Aorta (tissue), 5 donors: ENCODE data around the gene ANKRD11. TPM values are rescaled to one million over a fixed set of nuclear protein-coding genes. Genes with fewer than 3 reads are reported as not detected.

Source experiments
- ATAC-seq: fragments of 200-7000 bp; cut with Tn5 transposase; one replicate; pipeline ENCODE4 v1.9.1; 2022; ENCODE audit warnings: moderate library complexity; ENCODE audit not compliant: low FRiP score
- DNase-seq, 2 donors: peaks; one replicate each; pipeline ENCODE4 v3.0.0-alpha.2; 2020
- H3K27ac ChIP-seq, 2 donors: one replicate each; pipeline ENCODE4 v1.5.1; 2013; ENCODE audit warnings: low read length in 2 of 2, mild to moderate bottlenecking in 2 of 2, moderate library complexity in 2 of 2, control low read depth in 1 of 2, inconsistent platforms in 1 of 2, low read depth in 1 of 2
- H3K27me3 ChIP-seq, 2 donors: one replicate each; pipeline ENCODE4 v1.6.1; 2013; ENCODE audit warnings: control low read depth in 1 of 2, low read length in 1 of 2, mild to moderate bottlenecking in 1 of 2, moderate library complexity in 1 of 2; ENCODE audit not compliant: insufficient read depth in 2 of 2, control insufficient read depth in 1 of 2
- H3K36me3 ChIP-seq, 2 donors: one replicate each; pipeline ENCODE4 v1.6.1; 2013; ENCODE audit warnings: control low read depth in 1 of 2, low read length in 1 of 2, mild to moderate bottlenecking in 1 of 2; ENCODE audit not compliant: insufficient read depth in 2 of 2, control insufficient read depth in 1 of 2
- H3K4me1 ChIP-seq, 2 donors: one replicate each; pipeline ENCODE4 v1.6.1; 2013; ENCODE audit warnings: low read length in 2 of 2, control low read depth in 1 of 2, mild to moderate bottlenecking in 1 of 2, moderate library complexity in 1 of 2; ENCODE audit not compliant: insufficient read depth in 2 of 2, control insufficient read depth in 1 of 2
- H3K4me3 ChIP-seq, 2 donors: one replicate each; pipeline ENCODE4 v1.5.1; 2013; ENCODE audit warnings: low read length in 2 of 2, control low read depth in 1 of 2, mild to moderate bottlenecking in 1 of 2
- H3K9me3 ChIP-seq: one replicate; pipeline ENCODE4 v1.6.1; 2013; ENCODE audit warnings: mild to moderate bottlenecking, low read length; ENCODE audit not compliant: control insufficient read depth
- WGBS, 2 donors: extraction: QIAGEN DNeasy Blood & Tissue Kit; methylation state at CpG; one replicate each; pipeline ENCODE4 v1.1.7; 2013; 5-methylcytosine and 5-hydroxymethylcytosine counted together
- intact Hi-C, 2 donors: fragments of 100-400 bp; cut with DNase I; formaldehyde crosslinking; loops; one replicate each; pipeline versions ENCODE4 v1.14.2 to v1.15.0; 2022
- polyA plus RNA-seq, 2 donors: library from polyadenylated mRNA; stranded (reverse); fragments of 200-250 nt; gene quantifications; one replicate each; pipeline ENCODE4 v1.2.3, GENCODE V29; 2013
- total RNA-seq, 2 donors: library from RNA; stranded (reverse); fragmentation: NEBNext Ultra II Directional; extraction: Animal tissue kit (Norgen Biotek cat#: 25700); gene quantifications; one replicate each; pipeline ENCODE4 v1.2.1, GENCODE V29; 2021
- donor health status: healthy with polysubstance abuse.
- donor health status: Bipolar disorder and iron deficiency.
- donor health status: DM: no; HTN: no; CAD: no.
- donor health status: DM: no; HTN: no; CAD: no.
- donor health status: DM: yes; HTN: yes; CAD: no.

Gene ANKRD11
- total and polyA plus RNA-seq, 4 donors = 34.6 to 139 (median 90.1) TPM

DNA sequence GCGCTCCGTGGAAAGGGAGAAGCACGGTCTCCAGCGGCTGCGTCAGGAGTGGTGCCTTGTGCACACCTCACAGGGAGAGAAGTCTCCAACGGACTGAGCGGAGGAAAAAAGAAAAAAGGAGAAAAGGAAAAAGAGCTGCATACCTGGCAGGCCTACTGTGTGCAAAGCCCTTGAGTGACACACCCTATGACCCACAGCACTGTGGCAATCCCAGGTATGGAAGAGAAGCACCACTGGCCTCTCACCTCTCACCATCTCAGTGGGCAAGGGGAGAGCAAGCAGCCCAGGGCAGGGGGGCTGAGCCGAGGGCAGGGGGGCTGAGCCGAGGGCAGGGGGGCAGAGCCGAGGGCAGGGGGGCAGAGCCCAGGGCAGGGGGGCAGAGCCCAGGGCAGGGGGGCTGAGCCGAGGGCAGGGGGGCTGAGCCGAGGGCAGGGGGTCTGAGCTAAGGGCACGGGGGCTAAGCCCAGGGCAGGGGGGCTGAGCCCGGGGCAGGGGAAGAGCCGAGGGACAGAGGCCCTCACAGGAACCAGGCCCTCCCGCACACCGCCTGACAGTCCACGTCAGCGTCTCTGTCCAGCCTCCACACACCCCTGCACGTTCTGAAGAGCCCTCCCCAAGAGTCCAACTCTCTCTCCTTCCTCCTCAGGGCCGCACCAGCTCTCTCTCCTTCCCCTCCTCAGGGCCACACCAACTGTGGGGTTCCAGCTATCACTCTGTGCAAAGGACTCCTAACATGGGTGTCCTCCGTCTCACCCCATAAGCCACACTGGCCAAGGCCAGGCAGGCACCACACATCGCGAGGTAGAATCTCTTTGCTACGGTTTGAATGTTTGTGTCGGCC, 167.0 kb downstream of the ANKRD11 start:
- intact Hi-C loops = loop anchor here in 1 of 2 donors (10.0 kb wide), 1 partner anchor 79 kb away; no protein-coding TSS in a partner anchor

DNA sequence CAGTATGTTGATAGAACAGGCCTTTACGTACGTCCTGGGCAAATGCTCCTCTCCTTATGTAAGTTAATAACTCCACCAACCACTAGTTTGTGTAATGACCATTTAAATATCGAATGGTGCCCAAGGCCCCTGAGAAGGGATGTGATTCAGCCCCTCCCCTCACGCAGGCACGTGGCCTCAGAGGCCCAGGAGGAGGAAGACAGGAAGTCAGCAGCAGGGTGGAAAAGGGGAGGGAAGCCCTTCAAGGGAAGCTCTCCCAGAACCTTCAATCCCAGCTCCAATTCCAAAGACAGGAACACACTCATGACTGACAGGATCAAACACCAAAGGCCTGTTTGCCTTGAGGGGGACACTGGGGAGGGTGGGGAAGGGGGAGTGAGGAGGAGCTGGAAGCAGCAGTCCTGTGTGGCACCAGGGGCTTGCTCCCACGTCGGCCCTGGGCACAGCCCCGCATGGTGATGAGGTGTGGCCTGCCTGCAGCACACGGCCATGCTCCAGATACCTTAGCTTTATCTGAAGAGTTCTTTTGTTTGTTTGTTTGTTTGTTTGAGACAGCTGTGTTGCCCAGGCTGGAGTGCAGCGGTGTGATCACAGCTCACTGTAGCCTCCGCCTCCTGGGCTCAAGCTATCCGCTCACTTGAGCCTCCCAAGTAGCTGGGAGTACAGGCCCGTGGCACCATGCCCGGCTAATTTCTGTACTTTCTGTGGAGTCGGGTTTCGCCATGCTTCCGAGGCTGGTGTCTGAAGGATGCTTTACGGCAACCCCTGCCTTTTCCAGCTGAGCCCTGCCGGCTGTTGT, 167.8 kb downstream of the ANKRD11 start:
- WGBS, 2 donors = 64 to 69% methylated on average over 19 of the region's 19 CpGs
- ATAC-seq (no peak), DNase-seq (peak in 1 of 2 donors; percentile 69)
- Histone ChIP-seq H3K9me3 (no peaks in the 10 kb centered on the region), H3K27ac (no peak overlapping the region), H3K36me3 (no peaks in the 10 kb centered on the region), H3K4me1 (peaks cover 3 to 5% of the 10 kb centered on the region in 2 donors), H3K27me3 (no peaks in the 10 kb centered on the region), H3K4me3 (no peak overlapping the region)
- intact Hi-C loops = loop anchor here in 1 of 2 donors (10.0 kb wide), 1 partner anchor 78 kb away; no protein-coding TSS in a partner anchor

More for the DNA sequence above, 167.0 kb downstream of the ANKRD11 start:
- peaks cover 3 to 5% of the 10 kb centered on the region in 2 donors for H3K4me1 ChIP-seq
- ATAC-seq (no peak), DNase-seq (peak; percentile 29 to 48)
- 87 to 94% methylated on average over 15 to 26 of the region's 26 CpGs for WGBS, 2 donors
- H3K27ac ChIP-seq = no peak overlapping the region
- no peaks in the 10 kb centered on the region for H3K36me3 ChIP-seq
- no peaks in the 10 kb centered on the region for H3K9me3 ChIP-seq
- H3K4me3 ChIP-seq = no peak overlapping the region
- no peaks in the 10 kb centered on the region for H3K27me3 ChIP-seq

DNA sequence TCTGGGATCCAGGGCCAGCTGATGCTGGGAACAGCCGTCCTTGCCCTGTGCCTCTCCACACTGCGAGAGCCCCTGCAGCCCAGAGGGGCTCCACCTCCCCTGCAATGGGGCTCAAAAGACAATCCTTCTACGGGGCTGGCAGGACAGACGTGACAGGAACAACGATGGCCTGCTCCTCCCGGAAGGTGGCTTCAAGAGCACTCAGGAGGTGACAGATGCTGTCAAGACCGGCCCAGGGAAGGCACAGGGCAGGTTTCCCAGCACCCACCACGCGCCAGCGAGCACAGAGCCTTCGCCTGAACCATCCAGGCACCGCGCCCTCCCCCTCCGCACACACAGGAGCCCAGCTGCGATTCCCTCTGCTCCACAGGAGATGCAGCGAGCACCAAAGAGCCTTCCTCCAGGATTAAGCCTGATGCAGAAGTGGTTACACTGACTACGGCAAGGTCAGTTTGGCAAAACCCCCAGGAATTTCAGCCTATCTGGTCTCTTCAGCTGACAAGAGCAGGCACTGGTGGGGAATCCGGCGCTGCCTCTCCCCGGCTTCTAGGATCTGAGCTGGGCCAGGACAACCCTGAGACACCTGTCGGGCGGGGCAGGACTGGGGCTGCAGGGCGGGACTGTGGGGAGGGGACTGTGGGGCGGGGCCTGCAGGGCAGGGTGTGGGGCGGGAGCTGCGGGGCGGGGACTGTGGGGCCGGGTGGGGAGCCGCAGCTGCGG, 169.4 kb downstream of the ANKRD11 start:
- ATAC-seq = peak; percentile 47
- WGBS, 2 donors = 55 to 58% methylated on average over 30 of the region's 30 CpGs
- Histone ChIP-seq H3K4me1 (peaks cover 3 to 5% of the 10 kb centered on the region in 2 donors), H3K27ac (peak overlapping the region in 1 of 2 donors; percentile 49), H3K27me3 (no peaks in the 10 kb centered on the region), H3K9me3 (no peaks in the 10 kb centered on the region), H3K36me3 (no peaks in the 10 kb centered on the region), H3K4me3 (no peak overlapping the region)
- intact Hi-C loops = loop anchor here in 1 of 2 donors (10.0 kb wide), 1 partner anchor 76 kb away; no protein-coding TSS in a partner anchor
- DNase-seq = no peak

DNA sequence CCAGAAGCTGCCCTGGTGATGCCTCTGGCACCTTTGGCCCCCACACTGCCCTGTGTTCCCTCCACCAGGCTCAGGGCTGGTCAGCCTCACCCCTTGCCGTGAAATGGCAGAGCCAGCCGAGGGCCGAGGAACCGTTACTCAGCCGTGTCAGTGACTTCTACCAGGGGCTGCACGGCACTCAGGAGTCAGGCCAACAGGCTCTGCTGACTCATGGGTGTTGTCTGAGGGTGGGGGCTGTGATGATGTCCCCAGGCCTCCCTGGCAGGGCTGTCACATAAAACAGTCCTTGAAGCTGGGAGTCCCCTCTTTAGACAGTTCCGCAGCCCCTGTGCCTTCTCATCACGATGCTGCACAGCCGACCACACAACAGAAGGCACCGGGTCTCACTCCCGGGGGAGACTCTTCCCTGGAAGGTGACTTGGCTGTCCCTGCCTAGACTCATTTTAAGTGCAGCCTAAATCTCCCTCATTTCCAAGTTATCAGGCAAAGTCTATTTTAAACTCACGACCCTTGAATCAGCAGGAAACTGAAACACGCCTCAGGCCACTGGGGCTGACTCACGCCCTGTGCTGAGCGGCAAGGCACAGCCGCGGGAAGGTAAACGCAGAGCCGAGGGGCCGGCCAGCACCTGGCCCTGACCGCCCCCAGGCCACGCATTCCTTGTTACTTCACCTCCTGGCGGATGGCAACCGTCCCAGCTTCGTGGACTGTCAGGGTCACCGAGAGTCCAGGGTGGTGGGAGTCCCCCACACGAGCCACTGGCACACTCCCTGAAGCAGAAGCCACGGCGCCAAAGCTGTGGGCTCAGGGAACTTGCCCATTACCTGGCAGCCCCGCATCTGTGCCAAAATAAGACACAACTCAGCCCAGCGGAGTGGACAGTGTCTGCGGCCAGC, 170.2 kb downstream of the ANKRD11 start:
- intact Hi-C loops = loop anchor here in 1 of 2 donors (10.0 kb wide), 1 partner anchor 75 kb away; no protein-coding TSS in a partner anchor
- Histone ChIP-seq H3K27me3 (no peaks in the 10 kb centered on the region), H3K9me3 (no peaks in the 10 kb centered on the region), H3K4me3 (peak overlapping the region in 1 of 2 donors; percentile 5), H3K27ac (peak overlapping the region in 1 of 2 donors; percentile 53), H3K4me1 (peaks cover 2 to 3% of the 10 kb centered on the region in 2 donors), H3K36me3 (no peaks in the 10 kb centered on the region)
- ATAC-seq = peak; percentile 84
- WGBS, 2 donors = 4 to 6% methylated on average over 32 of the region's 32 CpGs
- peak; percentile 82 to 90 for DNase-seq

DNA sequence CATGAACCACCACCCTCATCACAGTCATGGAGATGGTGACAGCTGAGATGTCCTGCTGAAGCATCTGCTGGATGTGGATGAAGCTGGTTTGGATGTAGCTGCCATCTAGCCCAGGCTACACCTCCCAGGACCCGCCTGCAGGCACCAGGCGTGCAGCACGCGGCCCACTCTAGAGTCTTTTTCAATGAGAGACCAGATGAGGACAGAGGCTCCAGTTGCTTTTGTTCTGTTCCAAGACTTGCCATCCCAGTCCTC, 170.8 kb downstream of the ANKRD11 start:
- WGBS, 2 donors = 85 to 90% methylated on average over 4 of the region's 4 CpGs
- ATAC-seq = no peak
- peaks cover 2 to 3% of the 10 kb centered on the region in 2 donors for H3K4me1 ChIP-seq
- H3K4me3 ChIP-seq = no peak overlapping the region
- no peak for DNase-seq
- intact Hi-C loops = no loop called here
- H3K27me3 ChIP-seq = no peaks in the 10 kb centered on the region
- no peaks in the 10 kb centered on the region for H3K9me3 ChIP-seq
- H3K36me3 ChIP-seq = no peaks in the 10 kb centered on the region
- peak overlapping the region in 1 of 2 donors; percentile 53 for H3K27ac ChIP-seq

DNA sequence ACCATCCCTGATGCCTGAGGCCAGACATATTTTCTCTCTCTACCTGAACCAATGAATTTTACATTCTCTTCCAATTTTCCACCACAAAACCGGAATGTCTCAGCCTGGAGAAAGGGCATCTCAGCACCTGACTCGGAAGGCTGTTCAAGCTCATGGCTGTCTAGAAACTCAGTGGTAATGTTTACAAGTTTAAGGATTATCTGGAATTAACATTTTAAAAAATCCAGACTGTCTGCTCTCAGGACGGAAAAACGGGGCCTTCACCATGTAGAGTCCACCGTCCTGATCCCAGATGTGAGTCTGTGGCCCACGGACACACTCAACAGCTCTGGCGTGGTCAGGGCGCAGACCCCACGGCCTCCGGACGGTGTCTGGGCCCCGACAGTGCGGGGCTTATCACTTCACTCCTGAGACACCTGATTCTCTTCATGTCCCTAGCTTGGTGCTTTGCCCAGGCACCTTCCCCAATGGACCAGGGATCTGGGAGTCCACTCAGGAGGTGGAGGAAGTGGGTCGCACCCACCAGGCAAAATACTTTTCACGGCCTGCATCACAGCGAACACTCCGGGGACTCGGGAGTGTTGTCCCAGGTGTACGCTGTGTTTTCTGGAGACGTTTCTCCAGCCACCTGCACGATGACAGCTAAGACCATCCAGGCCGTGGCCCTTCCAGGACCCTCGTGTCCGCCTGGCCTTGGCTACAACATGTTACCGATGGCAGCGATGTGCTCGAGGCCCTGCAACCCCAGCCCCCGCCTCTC, 171.3 kb downstream of the ANKRD11 start:
- Histone ChIP-seq H3K36me3 (no peaks in the 10 kb centered on the region), H3K27me3 (no peaks in the 10 kb centered on the region), H3K9me3 (no peaks in the 10 kb centered on the region), H3K4me3 (no peak overlapping the region), H3K27ac (peak overlapping the region in 1 of 2 donors; percentile 53), H3K4me1 (peaks cover 2 to 3% of the 10 kb centered on the region in 2 donors)
- intact Hi-C loops = no loop called here
- WGBS, 2 donors = 94% methylated on average over 28 of the region's 28 CpGs
- ATAC-seq (no peak), DNase-seq (no peak)

DNA sequence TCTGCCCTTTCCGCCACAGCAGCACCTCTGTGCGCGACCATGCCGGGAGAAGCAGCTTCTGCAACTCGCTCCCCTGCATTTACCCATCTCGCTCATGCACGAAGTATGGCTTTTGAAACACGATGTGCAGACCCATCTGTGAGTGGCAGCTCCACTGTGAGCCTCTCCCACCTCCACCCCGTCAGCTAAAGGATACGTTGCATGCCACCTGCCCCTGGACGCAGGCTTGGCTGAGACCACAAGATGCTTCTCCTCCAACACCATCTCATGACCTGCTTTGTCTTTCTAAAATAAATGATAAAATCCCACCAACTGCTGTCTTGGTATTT, 172.0 kb downstream of the ANKRD11 start:
- DNase-seq = no peak
- Histone ChIP-seq H3K27ac (no peak overlapping the region), H3K36me3 (no peaks in the 10 kb centered on the region), H3K4me3 (no peak overlapping the region), H3K27me3 (no peaks in the 10 kb centered on the region), H3K9me3 (no peaks in the 10 kb centered on the region), H3K4me1 (peaks cover 2 to 3% of the 10 kb centered on the region in 2 donors)
- ATAC-seq = no peak
- 90 to 93% methylated on average over 11 of the region's 11 CpGs for WGBS, 2 donors
- intact Hi-C loops = no loop called here
